Panc1 (cell line): Measurements from ENCODE around the gene QRFPR. TPM values are rescaled to one million over a fixed set of nuclear protein-coding genes. Genes with fewer than 3 reads are reported as not detected.

Experiments
- ATAC-seq: fragments of 200-7000 bp; cut with Tn5 transposase; 2 replicates; pipeline ENCODE4 v1.9.1; 2020; ENCODE audit warnings: mild to moderate bottlenecking, moderate library complexity
- BruUV-seq: library from RNA; stranded (reverse); fragments of 400-500 nt; replicated peaks from 2 replicates; lab custom pipeline; 2021; lab: Mats Ljungman, UMichigan
- CTCF ChIA-PET: fragments of 300-600 bp; sonication (Branson Sonifier 250); formaldehyde crosslinking; loops from one replicate; lab custom pipeline; 2022; ENCODE audit warnings: antibody characterized with exemption; lab: Charles Lee
- POLR2A ChIA-PET: fragments of 300-600 bp; sonication (Branson Sonifier 250); formaldehyde crosslinking; loops from one replicate; lab custom pipeline; 2022; ENCODE audit warnings: antibody characterized with exemption; lab: Charles Lee
- DNase-seq: peaks from one replicate; pipeline ENCODE4 v3.0.0-alpha.2; 2010; ENCODE audit warnings: low read depth, low spot score
- H3K27ac ChIP-seq: 2 replicates; pipeline ENCODE4 v1.5.1; 2011; ENCODE audit warnings: mild to moderate bottlenecking, low read length, inconsistent platforms
- H3K27me3 ChIP-seq: fragments of 200-500 bp; sonication (Bioruptor generic); 2 replicates; pipeline ENCODE4 v1.6.0; 2014; ENCODE audit warnings: low read length, inconsistent platforms; ENCODE audit not compliant: control insufficient read depth, insufficient read depth
- H3K36me3 ChIP-seq: fragments of 200-500 bp; sonication (Bioruptor generic); 2 replicates; pipeline ENCODE4 v1.5.1; 2014; ENCODE audit warnings: inconsistent platforms, mild to moderate bottlenecking, low read length, moderate library complexity; ENCODE audit not compliant: control insufficient read depth, insufficient read depth
- H3K4me1 ChIP-seq: 2 replicates; pipeline ENCODE4 v1.5.1; 2011; ENCODE audit warnings: inconsistent platforms, mild to moderate bottlenecking, low read length, moderate library complexity; ENCODE audit not compliant: control insufficient read depth, insufficient read depth
- H3K4me3 ChIP-seq, 2 experiments: 2 replicates each; pipeline ENCODE4 v1.5.1; 2011 to 2012; ENCODE audit warnings: low read depth in 2 of 2, low read length in 2 of 2, mild to moderate bottlenecking in 2 of 2, inconsistent platforms in 1 of 2, moderate library complexity in 1 of 2
- H3K9me3 ChIP-seq: fragments of 200-500 bp; sonication (Bioruptor generic); 2 replicates; pipeline ENCODE4 v1.5.1; 2014; ENCODE audit warnings: low read depth, mild to moderate bottlenecking, inconsistent platforms, low read length, moderate library complexity; ENCODE audit not compliant: control insufficient read depth, insufficient read depth
- CTCF ChIP-seq: fragments of 450-650 bp; IDR thresholded peaks from 2 replicates; pipeline ENCODE4 v1.5.1; 2017; ENCODE audit warnings: mild to moderate bottlenecking
- POLR2AphosphoS5 ChIP-seq: IDR thresholded peaks from 2 replicates; pipeline ENCODE4 v1.6.1; 2012; ENCODE audit warnings: mild to moderate bottlenecking, low read depth, low read length, moderate library complexity
- REST ChIP-seq, 2 experiments: IDR thresholded peaks; 2 replicates each; pipeline ENCODE4 v1.6.1; 2011 to 2012; ENCODE audit warnings: low read depth in 2 of 2, control low read depth in 1 of 2, low read length in 1 of 2, mild to moderate bottlenecking in 1 of 2, moderate library complexity in 1 of 2; ENCODE audit not compliant: insufficient read depth in 1 of 2
- SIN3A ChIP-seq: IDR thresholded peaks from 2 replicates; pipeline ENCODE4 v1.6.1; 2012; ENCODE audit warnings: low read depth, mild to moderate bottlenecking, low read length, moderate library complexity, borderline replicate concordance; ENCODE audit not compliant: insufficient read depth
- TCF7L2 ChIP-seq: IDR thresholded peaks from 2 replicates; pipeline ENCODE4 v1.6.1; 2011; ENCODE audit warnings: mild to moderate bottlenecking, low read depth, low read length, inconsistent platforms
- in situ Hi-C: cut with HindIII; loops from 2 replicates; pipeline ENCODE4 v1.10.0; 2016; ENCODE audit warnings: low sequenced_read_pairs, low pct_unique_long_range_greater_than_20kb
- intact Hi-C: fragments of 100-400 bp; cut with micrococcal nuclease; formaldehyde crosslinking; loops from one replicate; pipeline ENCODE4 v1.10.0; 2022; ENCODE audit not compliant: unreplicated experiment
- total RNA-seq: library from RNA; stranded (reverse); gene quantifications from one replicate; pipeline ENCODE4 v1.2.1, GENCODE V29; 2021; ENCODE audit not compliant: unreplicated experiment

QRFPR gene
- total RNA-seq, 1 experiment from 2014 or later: not detected

- no peak overlapping the region for H3K4me3 ChIP-seq
- H3K9me3 ChIP-seq: no peaks in the 10 kb centered on the region
- ChIA-PET POLR2A (no interaction called here), CTCF (interaction anchor here (0.6 to 0.9 kb wide), 2 partner anchors 9 to 366 kb away, joined by 3 read pairs; no protein-coding TSS in a partner anchor)
- H3K4me1 ChIP-seq: no peaks in the 10 kb centered on the region
- peak; percentile 12 for DNase-seq
- TF ChIP-seq REST (IDR thresholded peaks at IDR 0.05; ENCODE audit: insufficient read depth in 1 of 2, low read depth in 2 of 2, low read length in 1 of 2): no peak
- no peak for TF ChIP-seq SIN3A
- no peak for TF ChIP-seq POLR2AphosphoS5
- peak; percentile 50; the same call in 1 of the 2 replicates for TF ChIP-seq CTCF
- TF ChIP-seq TCF7L2: no peak
- no TSS peak for BruUV-seq
- no peak overlapping the region for H3K27ac ChIP-seq
- peak; percentile 58; the same call in 1 of the 2 replicates for ATAC-seq
- H3K27me3 ChIP-seq: no peaks in the 10 kb centered on the region
- intact Hi-C loops (loop anchor here (2.0 to 5.0 kb wide), 2 partner anchors 284 to 366 kb away; no protein-coding TSS in a partner anchor), in situ Hi-C loops (no loop called here)
- H3K36me3 ChIP-seq: no peaks in the 10 kb centered on the region
These were observed 10.0 kb downstream of the QRFPR start for GRCh38 chr4:121370729-121371325.

GRCh38 chr4:121360495-121360894 is 20.3 kb downstream of the QRFPR start:
- TF ChIP-seq SIN3A (no peak), POLR2AphosphoS5 (no peak), TCF7L2 (no peak), CTCF (no peak), REST (IDR thresholded peaks at IDR 0.05; ENCODE audit: insufficient read depth in 1 of 2, low read depth in 2 of 2, low read length in 1 of 2) (no peak)
- H3K36me3 ChIP-seq: no peaks in the 10 kb centered on the region
- in situ Hi-C loops: no loop called here
- ChIA-PET POLR2A (no interaction called here), CTCF (no interaction called here)
- no peak for ATAC-seq
- H3K9me3 ChIP-seq: no peaks in the 10 kb centered on the region
- no peaks in the 10 kb centered on the region for H3K27me3 ChIP-seq
- no peak overlapping the region for H3K27ac ChIP-seq
- no peak overlapping the region for H3K4me3 ChIP-seq
- BruUV-seq: no TSS peak
- no peaks in the 10 kb centered on the region for H3K4me1 ChIP-seq
- DNase-seq: no peak
- intact Hi-C loops: no loop called here
